ENCODE measurements around the gene SLC35G6. TPM values are rescaled to one million over a fixed set of nuclear protein-coding genes. Genes with fewer than 3 reads are reported as not detected.
A peak's percentile ranks its signal among the peaks of the same experiment; 100 is the strongest.

SLC35G6 gene
- total RNA-seq, 4 donors from 2014 or later, result not detected

GRCh38 chr17:7512824-7513540 is 31.7 kb downstream of the SLC35G6 start:
- 85 to 87% methylated on average over 20 of the region's 20 CpGs for WGBS, 2 donors
- intact Hi-C loops (cut with DNase I), result no loop called here
- H3K36me3 ChIP-seq, result peaks cover 51 to 70% (median 54%) of the 10 kb centered on the region in 3 donors
- no peaks in the 10 kb centered on the region for H3K9me3 ChIP-seq
- H3K27me3 ChIP-seq, result no peaks in the 10 kb centered on the region
- peaks cover 0 to 4% (median 0%) of the 10 kb centered on the region in 3 donors for H3K4me1 ChIP-seq
- H3K4me3 ChIP-seq, result no peak overlapping the region
- no peak for DNase-seq
- no peak overlapping the region for H3K27ac ChIP-seq
- no peak for TF ChIP-seq POLR2A (IDR thresholded peaks at IDR 0.05)
- TF ChIP-seq, protein P1, sequence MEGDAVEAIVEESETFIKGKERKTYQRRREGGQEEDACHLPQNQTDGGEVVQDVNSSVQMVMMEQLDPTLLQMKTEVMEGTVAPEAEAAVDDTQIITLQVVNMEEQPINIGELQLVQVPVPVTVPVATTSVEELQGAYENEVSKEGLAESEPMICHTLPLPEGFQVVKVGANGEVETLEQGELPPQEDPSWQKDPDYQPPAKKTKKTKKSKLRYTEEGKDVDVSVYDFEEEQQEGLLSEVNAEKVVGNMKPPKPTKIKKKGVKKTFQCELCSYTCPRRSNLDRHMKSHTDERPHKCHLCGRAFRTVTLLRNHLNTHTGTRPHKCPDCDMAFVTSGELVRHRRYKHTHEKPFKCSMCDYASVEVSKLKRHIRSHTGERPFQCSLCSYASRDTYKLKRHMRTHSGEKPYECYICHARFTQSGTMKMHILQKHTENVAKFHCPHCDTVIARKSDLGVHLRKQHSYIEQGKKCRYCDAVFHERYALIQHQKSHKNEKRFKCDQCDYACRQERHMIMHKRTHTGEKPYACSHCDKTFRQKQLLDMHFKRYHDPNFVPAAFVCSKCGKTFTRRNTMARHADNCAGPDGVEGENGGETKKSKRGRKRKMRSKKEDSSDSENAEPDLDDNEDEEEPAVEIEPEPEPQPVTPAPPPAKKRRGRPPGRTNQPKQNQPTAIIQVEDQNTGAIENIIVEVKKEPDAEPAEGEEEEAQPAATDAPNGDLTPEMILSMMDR (IDR thresholded peaks at IDR 0.05), result no peak

DNA sequence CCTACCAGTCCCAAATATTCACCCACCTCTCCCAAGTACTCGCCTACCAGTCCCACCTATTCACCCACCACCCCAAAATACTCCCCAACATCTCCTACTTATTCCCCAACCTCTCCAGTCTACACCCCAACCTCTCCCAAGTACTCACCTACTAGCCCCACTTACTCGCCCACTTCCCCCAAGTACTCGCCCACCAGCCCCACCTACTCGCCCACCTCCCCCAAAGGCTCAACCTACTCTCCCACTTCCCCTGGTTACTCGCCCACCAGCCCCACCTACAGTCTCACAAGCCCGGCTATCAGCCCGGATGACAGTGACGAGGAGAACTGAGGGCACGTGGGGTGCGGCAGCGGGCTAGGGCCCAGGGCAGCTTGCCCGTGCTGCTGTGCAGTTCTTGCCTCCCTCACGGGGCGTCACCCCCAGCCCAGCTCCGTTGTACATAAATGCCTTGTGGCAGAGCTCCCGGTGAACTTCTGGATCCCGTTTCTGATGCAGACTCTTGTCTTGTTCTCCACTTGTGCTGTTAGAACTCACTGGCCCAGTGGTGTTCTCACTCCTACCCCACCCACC is 32.7 kb downstream of the SLC35G6 start:
- no peak overlapping the region for H3K27ac ChIP-seq
- peaks cover 43 to 61% (median 46%) of the 10 kb centered on the region in 3 donors for H3K36me3 ChIP-seq
- WGBS, 2 donors, result 61 to 73% methylated on average over 10 to 17 of the region's 17 CpGs
- no peak overlapping the region for H3K4me3 ChIP-seq
- TF ChIP-seq, protein P1 (IDR thresholded peaks at IDR 0.05), result no peak
- TF ChIP-seq POLR2A (IDR thresholded peaks at IDR 0.05), result no peak
- no peaks in the 10 kb centered on the region for H3K4me1 ChIP-seq
- no peaks in the 10 kb centered on the region for H3K27me3 ChIP-seq
- DNase-seq, result no peak
- no peaks in the 10 kb centered on the region for H3K9me3 ChIP-seq
- intact Hi-C loops (cut with DNase I), result no loop called here

- no peaks in the 10 kb centered on the region for H3K4me1 ChIP-seq
- H3K36me3 ChIP-seq, result peaks cover 27 to 40% (median 28%) of the 10 kb centered on the region in 3 donors
- no peaks in the 10 kb centered on the region for H3K27me3 ChIP-seq
- peak overlapping the region in 1 of 4 donors; percentile 9 for H3K27ac ChIP-seq
- no peaks in the 10 kb centered on the region for H3K9me3 ChIP-seq
- no peak for DNase-seq
- TF ChIP-seq POLR2A (IDR thresholded peaks at IDR 0.05), result no peak
- TF ChIP-seq, protein P1 (IDR thresholded peaks at IDR 0.05), result no peak
- intact Hi-C loops (cut with DNase I), result loop anchor here (2.0 kb wide), 1 partner anchor 43 kb away; the partner anchor contains the start of gene TNFSF13
- H3K4me3 ChIP-seq, result no peak overlapping the region
- 82 to 86% methylated on average over 13 of the region's 13 CpGs for WGBS, 2 donors
Observed at GRCh38 chr17:7515911-7516610, 34.8 kb downstream of the SLC35G6 start.

DNA sequence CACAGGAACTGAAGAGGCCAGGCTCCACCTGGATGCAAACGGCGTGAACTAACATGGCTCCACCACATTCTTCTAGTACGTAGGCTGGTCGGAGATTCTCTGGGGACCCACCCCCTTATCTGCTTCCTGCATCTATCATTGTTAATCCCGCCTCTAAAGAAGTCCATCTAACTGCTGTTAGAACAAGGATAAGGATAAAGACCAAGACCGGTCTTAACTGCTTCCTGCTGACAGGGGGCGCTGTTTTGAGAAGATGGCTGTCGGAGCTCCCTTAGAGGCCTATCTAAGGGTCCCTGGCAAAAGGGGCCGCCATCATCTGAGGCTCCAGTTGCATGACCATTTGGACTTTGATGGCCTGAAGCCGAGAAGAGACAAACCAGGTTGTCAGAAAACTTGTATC is 41.8 kb downstream of the SLC35G6 start:
- no peak for TF ChIP-seq POLR2A (IDR thresholded peaks at IDR 0.05)
- TF ChIP-seq, protein P1 (IDR thresholded peaks at IDR 0.05), result peak in 4 of 6 experiments; percentile 35 to 48 (median 36)
- WGBS, 2 donors, result 41 to 56% methylated on average over 7 to 10 of the region's 10 CpGs
- peaks cover 0 to 2% (median 0%) of the 10 kb centered on the region in 3 donors for H3K9me3 ChIP-seq
- no peak for DNase-seq
- intact Hi-C loops (cut with DNase I), result no loop called here
- no peaks in the 10 kb centered on the region for H3K36me3 ChIP-seq
- no peaks in the 10 kb centered on the region for H3K27me3 ChIP-seq
- H3K4me1 ChIP-seq, result no peaks in the 10 kb centered on the region
- H3K27ac ChIP-seq, result no peak overlapping the region
- no peak overlapping the region for H3K4me3 ChIP-seq

DNA sequence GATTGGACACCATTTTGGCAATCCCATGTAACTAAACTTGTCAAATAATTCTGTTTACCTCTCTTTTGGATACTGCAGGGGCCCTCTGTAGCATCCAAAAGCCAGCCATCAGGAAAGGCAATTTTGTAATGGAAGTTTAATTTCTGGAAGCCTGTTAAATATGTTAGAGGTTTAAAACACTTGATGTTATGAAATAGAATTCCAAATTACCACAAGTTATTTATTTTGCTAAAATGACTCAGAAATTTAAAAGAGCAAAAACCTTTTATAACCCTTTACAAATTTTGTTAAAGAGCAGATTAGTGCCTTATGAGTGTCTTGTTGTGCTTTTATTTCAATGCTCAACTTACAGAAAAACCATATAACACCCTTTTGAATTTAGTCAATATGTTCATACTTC is 47.6 kb downstream of the SLC35G6 start:
- H3K27ac ChIP-seq, result no peak overlapping the region
- intact Hi-C loops (cut with DNase I), result no loop called here
- no peaks in the 10 kb centered on the region for H3K36me3 ChIP-seq
- TF ChIP-seq, protein P1 (IDR thresholded peaks at IDR 0.05), result no peak
- TF ChIP-seq POLR2A (IDR thresholded peaks at IDR 0.05), result no peak
- no peak for DNase-seq
- H3K9me3 ChIP-seq, result peaks cover 0 to 21% (median 16%) of the 10 kb centered on the region in 3 donors
- H3K27me3 ChIP-seq, result no peaks in the 10 kb centered on the region
- H3K4me1 ChIP-seq, result no peaks in the 10 kb centered on the region
- H3K4me3 ChIP-seq, result no peak overlapping the region
